Endothelial cell of umbilical vein (primary cell): ENCODE data around the gene PRDX5.

ENCODE experiments used
- EZH2 ChIP-seq: IDR thresholded peaks from 2 replicates; pipeline ENCODE4 v1.6.1; 2012; ENCODE audit warnings: borderline replicate concordance, low read depth, mild to moderate bottlenecking, moderate library complexity, low read length, inconsistent platforms; ENCODE audit not compliant: severe bottlenecking
- MAX ChIP-seq: IDR thresholded peaks from 2 replicates; pipeline ENCODE4 v1.6.1; 2011; ENCODE audit not compliant: insufficient read depth, insufficient read length
- POLR2A ChIP-seq: IDR thresholded peaks from 2 replicates; pipeline ENCODE4 v1.6.1; 2012; ENCODE audit warnings: low read depth, mild to moderate bottlenecking, control low read depth, low read length
- POLR2AphosphoS5 ChIP-seq: IDR thresholded peaks from 2 replicates; pipeline ENCODE4 v1.6.1; 2012; ENCODE audit warnings: low read depth, mild to moderate bottlenecking, control low read depth, low read length, moderate library complexity; ENCODE audit not compliant: insufficient read depth
- TF ChIP-seq, protein P1 (sequence below), 2 donors: IDR thresholded peaks; 1 replicate in 1 of 2; 2 replicates in 1 of 2; pipeline ENCODE4 v1.5.1; 2011; ENCODE audit warnings: low read length in 2 of 2, mild to moderate bottlenecking in 2 of 2, moderate library complexity in 2 of 2, control low read depth in 1 of 2, inconsistent platforms in 1 of 2, low read depth in 1 of 2; ENCODE audit not compliant: insufficient read depth in 1 of 2; ENCODE audit errors: extremely low read depth in 1 of 2

DNA sequence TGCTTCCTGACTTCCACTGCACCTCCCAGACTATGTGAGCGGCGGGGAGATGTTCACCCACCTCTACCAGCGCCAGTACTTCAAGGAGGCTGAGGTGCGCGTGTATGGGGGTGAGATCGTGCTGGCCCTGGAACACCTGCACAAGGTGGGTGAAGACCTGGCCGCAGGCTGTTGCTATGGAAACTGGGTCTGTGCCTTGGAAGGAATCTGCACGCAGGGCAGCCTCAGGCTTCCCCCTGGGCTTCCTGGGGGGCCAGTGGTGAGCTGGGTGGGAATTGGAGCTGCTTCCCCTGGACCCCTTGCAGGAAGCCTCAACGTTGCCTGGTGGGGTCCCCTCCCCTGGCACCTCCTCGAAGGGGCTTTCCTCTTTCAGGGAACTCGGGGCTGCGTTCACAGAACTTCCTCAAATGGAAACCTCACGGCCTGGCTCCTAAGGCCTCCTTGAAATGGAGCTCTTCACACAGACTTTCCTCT lies 42.6 kb downstream of the PRDX5 start:
- TF ChIP-seq, protein P1, sequence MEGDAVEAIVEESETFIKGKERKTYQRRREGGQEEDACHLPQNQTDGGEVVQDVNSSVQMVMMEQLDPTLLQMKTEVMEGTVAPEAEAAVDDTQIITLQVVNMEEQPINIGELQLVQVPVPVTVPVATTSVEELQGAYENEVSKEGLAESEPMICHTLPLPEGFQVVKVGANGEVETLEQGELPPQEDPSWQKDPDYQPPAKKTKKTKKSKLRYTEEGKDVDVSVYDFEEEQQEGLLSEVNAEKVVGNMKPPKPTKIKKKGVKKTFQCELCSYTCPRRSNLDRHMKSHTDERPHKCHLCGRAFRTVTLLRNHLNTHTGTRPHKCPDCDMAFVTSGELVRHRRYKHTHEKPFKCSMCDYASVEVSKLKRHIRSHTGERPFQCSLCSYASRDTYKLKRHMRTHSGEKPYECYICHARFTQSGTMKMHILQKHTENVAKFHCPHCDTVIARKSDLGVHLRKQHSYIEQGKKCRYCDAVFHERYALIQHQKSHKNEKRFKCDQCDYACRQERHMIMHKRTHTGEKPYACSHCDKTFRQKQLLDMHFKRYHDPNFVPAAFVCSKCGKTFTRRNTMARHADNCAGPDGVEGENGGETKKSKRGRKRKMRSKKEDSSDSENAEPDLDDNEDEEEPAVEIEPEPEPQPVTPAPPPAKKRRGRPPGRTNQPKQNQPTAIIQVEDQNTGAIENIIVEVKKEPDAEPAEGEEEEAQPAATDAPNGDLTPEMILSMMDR (IDR thresholded peaks at IDR 0.05; ENCODE audit: extremely low read depth in 1 of 2, insufficient read depth in 1 of 2, low read depth in 1 of 2, low read length in 2 of 2): no peak
- TF ChIP-seq MAX (no peak), EZH2 (no peak), POLR2A (no peak), POLR2AphosphoS5 (no peak)
